Cardiac septum (tissue), 1 donor: ENCODE data around the gene ATXN1. TPM values are rescaled to one million over a fixed set of nuclear protein-coding genes. Genes with fewer than 3 reads are reported as not detected.
"Not testable (repeated sequence)": the region's sequence is repeated elsewhere in the genome, so short reads cannot be mapped to it uniquely, and the experiment has no call there.

Experiments
- DNase-seq: peaks from one replicate; pipeline ENCODE4 v3.0.0-alpha.2; 2020; ENCODE audit warnings: low spot score
- intact Hi-C: fragments of 100-400 bp; cut with DNase I; formaldehyde crosslinking; loops from one replicate; pipeline ENCODE4 v1.14.0; 2022
- total RNA-seq: library from RNA; stranded (reverse); fragmentation: NEBNext Ultra II Directional; extraction: Animal tissue kit (Norgen Biotek cat#: 25700); gene quantifications from one replicate; pipeline ENCODE4 v1.2.1, GENCODE V29; 2021
- donor health status: DM: no; HTN: no; CAD: no.

Gene ATXN1
- total RNA-seq, 1 donor from 2014 or later = 40.2 TPM

- intact Hi-C loops = no loop called here
These were observed 196.8 kb downstream of the ATXN1 start for GRCh38 chr6:16564436-16564835.

GRCh38 chr6:16563628-16564240, 197.5 kb downstream of the ATXN1 start:
- DNase-seq = no peak
- intact Hi-C loops = no loop called here

More at GRCh38 chr6:16564436-16564835, 196.8 kb downstream of the ATXN1 start:
- DNase-seq = no peak

DNA sequence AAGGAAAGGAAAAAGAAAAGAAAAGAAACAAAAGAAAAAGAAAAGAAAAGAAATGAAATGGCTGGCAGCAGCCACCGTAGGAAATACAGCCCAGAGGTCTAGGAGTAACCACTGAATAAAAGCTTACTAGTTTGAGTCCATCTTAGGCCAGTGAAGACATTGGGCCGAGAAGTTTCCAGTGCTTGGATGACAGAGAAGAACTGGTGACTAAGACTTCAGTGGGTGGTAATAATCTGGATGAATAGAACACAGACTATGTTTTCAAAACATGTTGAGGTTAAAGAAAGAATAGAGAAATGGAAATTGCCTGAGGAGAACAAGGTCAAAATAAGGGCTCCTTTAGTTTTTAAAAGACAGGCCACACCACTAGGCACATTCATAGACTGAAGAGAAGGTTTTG, 198.8 kb downstream of the ATXN1 start:
- intact Hi-C loops = no loop called here
- DNase-seq = no peak

GRCh38 chr6:16559071-16559470, 202.2 kb downstream of the ATXN1 start:
- no peak for DNase-seq
- intact Hi-C loops = no loop called here

DNA sequence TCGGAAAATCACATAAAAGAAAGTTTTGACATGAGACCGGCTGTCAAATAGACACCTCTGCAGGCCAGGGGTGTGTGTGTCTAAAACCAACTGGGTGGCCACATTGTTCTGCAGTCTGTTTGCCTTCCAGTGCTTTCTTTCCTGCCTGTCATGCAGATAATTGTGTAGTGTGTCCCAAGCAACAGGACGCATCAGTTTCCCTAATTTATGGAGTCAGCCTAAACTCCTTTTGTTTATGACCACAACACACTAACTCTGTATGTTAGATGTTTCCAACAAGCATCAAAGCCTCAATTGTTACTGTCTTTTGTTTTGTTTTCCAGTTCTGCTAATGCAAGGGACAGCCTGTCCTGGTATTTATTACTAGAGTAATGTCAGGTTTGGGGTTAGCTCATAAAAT, 205.7 kb downstream of the ATXN1 start:
- DNase-seq = no peak
- intact Hi-C loops = no loop called here

- DNase-seq = no peak
- intact Hi-C loops = no loop called here
These were observed 207.7 kb downstream of the ATXN1 start for GRCh38 chr6:16553531-16553930.

- DNase-seq = no peak
- intact Hi-C loops = no loop called here
These were observed 209.8 kb downstream of the ATXN1 start for GRCh38 chr6:16551466-16551865.

DNA sequence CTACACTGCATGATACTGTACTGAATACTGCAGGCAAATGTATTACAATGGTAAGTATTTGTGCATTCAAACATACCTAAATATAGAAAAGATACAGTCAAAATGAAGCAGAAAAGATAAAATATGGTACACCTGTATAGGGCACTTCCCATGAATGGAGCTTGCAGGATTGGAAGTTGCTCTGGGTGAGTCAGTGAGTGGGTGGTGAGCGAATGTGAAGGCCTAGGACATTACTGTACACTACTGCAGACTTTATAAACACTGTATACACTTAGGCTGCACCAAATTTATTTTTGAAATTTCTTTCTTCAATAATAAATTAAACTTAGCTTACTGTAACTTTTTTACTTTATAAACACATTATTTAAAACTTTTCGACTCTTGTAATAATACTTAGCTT, 213.1 kb downstream of the ATXN1 start:
- no peak for DNase-seq
- intact Hi-C loops = no loop called here

DNA sequence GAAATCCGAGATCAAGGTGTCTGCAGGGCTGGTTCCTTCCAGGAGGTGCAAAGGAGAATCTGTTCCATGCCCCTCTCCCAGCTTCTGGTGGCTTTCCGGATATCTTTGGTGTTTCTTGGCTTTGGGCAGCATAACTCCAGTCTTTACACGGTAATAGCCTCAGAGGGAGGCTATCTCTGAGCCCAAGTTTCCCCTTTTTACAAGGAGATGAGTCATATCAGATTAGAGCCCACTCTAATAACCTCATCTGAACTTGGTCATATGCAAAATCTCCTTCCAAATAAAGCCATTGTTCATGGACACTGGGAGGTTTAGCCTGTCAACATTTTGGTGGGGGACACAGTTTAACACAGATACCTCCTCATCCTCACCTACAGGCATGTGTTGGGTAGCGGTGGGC, 213.7 kb downstream of the ATXN1 start:
- DNase-seq = no peak
- intact Hi-C loops = no loop called here

GRCh38 chr6:16546861-16547260, 214.4 kb downstream of the ATXN1 start:
- DNase-seq = no peak
- intact Hi-C loops = no loop called here

DNA sequence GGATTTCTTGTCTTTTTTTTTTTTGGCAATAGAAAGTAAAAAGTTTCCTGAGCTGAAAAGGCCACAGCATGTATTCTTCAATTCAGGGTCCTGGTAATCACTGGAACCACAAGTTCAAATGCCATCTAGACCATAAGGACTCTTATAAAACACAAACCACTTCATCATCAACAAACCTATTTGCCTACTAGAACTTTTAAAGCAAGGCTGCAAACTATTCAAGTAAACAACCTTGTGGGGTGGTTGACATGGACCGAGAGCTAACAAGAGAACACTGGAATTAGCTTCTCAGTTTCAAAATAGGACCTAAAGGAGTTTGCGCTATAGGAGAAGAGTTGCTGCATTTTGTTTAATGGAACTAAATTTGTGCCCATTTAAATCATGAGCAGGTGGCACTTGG, 215.9 kb downstream of the ATXN1 start:
- intact Hi-C loops = no loop called here
- no peak for DNase-seq

- DNase-seq = no peak
- intact Hi-C loops = loop anchor here (5.0 kb wide), 1 partner anchor 218 kb away; the partner anchor contains the start of gene ATXN1
These were observed 216.7 kb downstream of the ATXN1 start for GRCh38 chr6:16544521-16544920.

DNA sequence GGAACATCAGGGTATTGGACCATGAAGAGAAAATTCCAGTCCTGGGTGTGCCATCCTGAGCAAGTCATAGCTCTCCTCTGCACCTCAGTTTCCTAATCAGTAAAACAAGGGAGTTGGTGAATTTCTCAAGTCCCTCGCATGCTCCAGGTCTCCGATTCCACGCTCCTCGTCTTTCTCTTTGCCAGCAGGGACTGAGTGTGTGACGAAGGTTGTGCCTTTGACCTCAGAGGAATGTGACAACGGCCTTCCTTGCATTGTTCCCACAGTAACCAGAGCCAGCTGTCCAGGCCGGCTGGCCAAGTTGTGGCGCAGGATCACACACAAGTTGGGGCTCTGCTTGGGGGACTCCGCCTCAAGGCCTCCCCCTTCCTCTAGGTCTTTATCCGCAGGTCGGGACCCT, 217.3 kb downstream of the ATXN1 start:
- DNase-seq = peak; percentile 81
- intact Hi-C loops = loop anchor here (5.0 kb wide), 1 partner anchor 218 kb away; the partner anchor contains the start of gene ATXN1

DNA sequence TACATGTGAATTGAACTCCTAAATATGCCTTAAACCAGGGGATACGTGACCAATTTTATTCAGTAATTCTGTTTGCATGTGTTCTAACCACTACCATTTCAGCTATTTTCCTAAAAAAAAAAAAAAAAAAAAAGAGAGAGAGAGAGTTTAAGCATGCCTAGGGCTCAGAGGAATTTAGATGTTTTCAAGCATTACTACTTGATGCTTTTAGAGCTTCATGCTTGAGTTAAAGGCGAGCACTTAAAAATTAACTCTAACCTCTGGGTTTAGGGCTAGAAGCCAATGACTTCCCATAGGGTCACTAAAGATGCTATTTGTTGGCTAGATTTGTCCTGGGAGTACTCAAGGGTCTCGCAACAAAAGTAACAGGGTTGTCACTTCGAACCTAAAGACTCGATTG, 217.7 kb downstream of the ATXN1 start:
- no peak for DNase-seq
- intact Hi-C loops = loop anchor here (5.0 kb wide), 1 partner anchor 219 kb away; the partner anchor contains the start of gene ATXN1

GRCh38 chr6:16542070-16542469, 219.2 kb downstream of the ATXN1 start:
- DNase-seq = no peak
- intact Hi-C loops = loop anchor here (5.0 kb wide), 1 partner anchor 220 kb away; the partner anchor contains the start of gene ATXN1

DNA sequence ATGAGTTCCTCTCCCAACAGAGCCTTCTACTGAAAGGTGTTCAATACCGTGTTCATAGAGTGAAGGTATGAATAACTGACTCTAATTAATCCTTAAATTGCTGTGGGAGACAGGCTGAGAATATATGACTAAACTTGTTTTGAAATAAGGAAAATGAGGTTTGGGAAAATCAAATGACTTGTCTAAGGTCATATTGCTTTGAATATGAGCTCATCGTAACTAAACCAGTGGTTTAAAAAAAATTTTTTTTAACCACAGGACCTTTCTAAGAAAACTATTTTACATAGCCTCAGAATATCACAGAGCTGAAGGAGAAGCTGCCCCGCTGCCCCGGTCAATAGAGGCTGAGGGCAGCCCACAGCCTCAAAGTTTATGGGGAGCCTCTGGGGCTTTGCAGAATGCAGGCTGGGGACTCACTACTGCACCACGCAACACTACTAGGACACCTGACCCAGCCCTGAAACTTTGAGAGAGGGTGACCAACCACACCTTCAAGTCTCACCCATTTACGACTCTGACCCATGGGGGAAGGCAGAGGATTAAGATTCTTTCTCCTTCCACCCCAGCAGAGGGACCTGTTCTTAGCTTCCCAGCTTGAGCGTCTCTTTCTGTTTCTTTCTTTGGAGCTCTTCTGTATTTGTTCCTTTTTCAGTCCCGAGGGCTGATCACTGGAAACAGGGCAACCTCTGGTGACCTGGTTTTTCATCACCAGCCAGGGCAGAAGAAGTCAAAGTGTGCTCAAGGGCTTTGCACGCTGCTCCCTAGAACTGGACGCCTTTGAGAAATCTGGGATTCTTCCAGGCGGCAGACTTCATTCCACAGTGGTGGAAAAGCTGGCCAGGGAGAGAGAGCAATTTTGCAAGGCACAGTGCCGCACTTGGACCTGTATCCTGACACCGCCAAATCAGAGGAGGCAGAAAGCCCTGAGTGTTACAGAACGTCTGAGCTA, 220.2 kb downstream of the ATXN1 start:
- intact Hi-C loops = loop anchor here (5.0 kb wide), 1 partner anchor 221 kb away; the partner anchor contains the start of gene ATXN1
- no peak for DNase-seq

DNA sequence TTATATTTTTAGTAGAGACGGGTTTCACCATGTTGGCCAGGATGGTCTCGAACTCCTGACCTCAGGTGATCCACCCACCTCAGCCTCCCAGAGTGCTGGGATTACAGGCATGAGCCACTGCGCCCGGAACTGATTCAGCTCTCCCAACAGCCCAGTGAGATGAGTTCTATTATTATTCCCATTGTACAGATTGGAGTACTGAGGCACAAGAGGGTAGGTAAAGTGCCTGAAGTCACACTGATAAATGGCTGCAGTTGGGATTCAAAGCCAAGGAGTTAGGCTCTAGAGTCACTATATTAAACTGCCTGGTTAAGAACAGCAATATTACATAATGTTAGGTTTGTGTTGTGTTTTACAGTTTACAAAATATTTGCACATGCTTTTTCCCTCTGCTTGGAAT, 220.9 kb downstream of the ATXN1 start:
- intact Hi-C loops = loop anchor here (5.0 kb wide), 1 partner anchor 222 kb away; the partner anchor contains the start of gene ATXN1

GRCh38 chr6:16539086-16539931, 222.0 kb downstream of the ATXN1 start:
- no peak for DNase-seq
- intact Hi-C loops = no loop called here

More for the DNA sequence above, 220.9 kb downstream of the ATXN1 start:
- not testable (repeated sequence) for DNase-seq

- DNase-seq = no peak
These were observed 225.7 kb downstream of the ATXN1 start for GRCh38 chr6:16535564-16535963.

DNA sequence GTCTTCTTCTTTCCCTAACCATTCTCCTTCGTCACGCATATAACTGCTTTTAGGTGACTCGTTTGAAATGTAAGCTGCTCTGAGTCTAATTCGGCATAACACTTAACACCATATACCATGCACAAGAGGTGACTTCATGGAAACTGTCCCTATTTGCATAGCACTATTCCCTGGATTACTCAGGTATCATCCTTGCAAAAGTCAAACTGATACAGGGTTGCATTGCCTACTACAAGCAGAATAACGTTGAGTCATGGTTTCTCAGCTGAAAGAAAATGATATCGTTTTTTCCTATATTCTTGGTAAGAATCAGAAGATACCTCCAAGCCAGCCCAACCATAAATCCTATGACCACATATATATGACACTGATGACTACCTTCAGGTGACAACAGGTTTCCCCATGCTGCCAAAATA, 227.5 kb downstream of the ATXN1 start:
- intact Hi-C loops = no loop called here
- no peak for DNase-seq

More at GRCh38 chr6:16535564-16535963, 225.7 kb downstream of the ATXN1 start:
- intact Hi-C loops = no loop called here
